MM.1S (cell line): ENCODE measurements around the gene COBLL1.

Experiments used
- CTCF ChIP-seq: fragments of 300-600 bp; sonication (generic); IDR thresholded peaks from 2 replicates; pipeline ENCODE4 v1.5.1; 2016; ENCODE audit warnings: antibody characterized with exemption, low read length, mixed read lengths
- EZH2 ChIP-seq: fragments of 300-600 bp; sonication (generic); optimal IDR thresholded peaks from 2 replicates; pipeline ENCODE3; 2017; ENCODE audit warnings: low read depth, mild to moderate bottlenecking, antibody characterized with exemption, low read length, mixed read lengths
- EZH2phosphoT487 ChIP-seq: fragments of 300-600 bp; sonication (generic); IDR thresholded peaks from 2 replicates; pipeline ENCODE4 v1.6.1; 2018; ENCODE audit warnings: antibody characterized with exemption, low read length

- TF ChIP-seq CTCF, result no peak
- no peak for TF ChIP-seq EZH2
- TF ChIP-seq EZH2phosphoT487, result no peak
These were observed 69.7 kb downstream of the COBLL1 start for GRCh38 chr2:164771897-164772296.
